Left ventricle myocardium inferior (tissue), 1 donor: ENCODE data around the gene FBLN2. TPM values are rescaled to one million over a fixed set of nuclear protein-coding genes. Genes with fewer than 3 reads are reported as not detected.

Experiments
- DNase-seq: peaks from one replicate; pipeline ENCODE4 v3.0.0-alpha.2; 2020
- H3K27ac ChIP-seq: fragments of 200-600 bp; replicated peaks from 2 replicates; pipeline ENCODE4 v1.8.0; 2021
- H3K27me3 ChIP-seq: fragments of 200-600 bp; 2 replicates; pipeline ENCODE4 v1.8.0; 2021; ENCODE audit warnings: low read depth
- H3K36me3 ChIP-seq: fragments of 200-600 bp; 2 replicates; pipeline ENCODE4 v1.8.0; 2021
- H3K4me1 ChIP-seq: fragments of 200-600 bp; 2 replicates; pipeline ENCODE4 v1.8.0; 2021
- H3K4me3 ChIP-seq: fragments of 200-600 bp; 2 replicates; pipeline ENCODE4 v1.8.0; 2021; ENCODE audit warnings: mild to moderate bottlenecking, moderate library complexity
- H3K9me3 ChIP-seq: fragments of 200-600 bp; replicated peaks from 2 replicates; pipeline ENCODE4 v1.8.0; 2021
- CTCF ChIP-seq: fragments of 200-600 bp; IDR thresholded peaks from 2 replicates; pipeline ENCODE4 v1.8.0; 2021; ENCODE audit warnings: antibody characterized with exemption, mild to moderate bottlenecking, borderline replicate concordance
- intact Hi-C: fragments of 100-400 bp; cut with micrococcal nuclease; formaldehyde crosslinking; loops from one replicate; pipeline ENCODE4 v1.11.0; 2022
- total RNA-seq: library from RNA; stranded (reverse); fragmentation: NEBNext Ultra II Directional; extraction: Animal tissue kit (Norgen Biotek cat#: 25700); gene quantifications from one replicate; pipeline ENCODE4 v1.2.1, GENCODE V29; 2021
- donor health status: DM: no; HTN: yes; CAD: no; lungs with severe emphysema.

Gene FBLN2
- total RNA-seq, 1 donor from 2014 or later, result 56.7 TPM

- DNase-seq, result no peak
- Histone ChIP-seq H3K36me3 (peaks cover 12% of the 10 kb centered on the region), H3K27me3 (no peaks in the 10 kb centered on the region), H3K27ac (no peak overlapping the region), H3K4me1 (no peaks in the 10 kb centered on the region), H3K9me3 (peaks cover 10% of the 10 kb centered on the region), H3K4me3 (no peak overlapping the region)
- intact Hi-C loops, result no loop called here
- no peak for TF ChIP-seq CTCF
Observed at GRCh38 chr3:13616359-13616758, 67.4 kb downstream of the FBLN2 start.

GRCh38 chr3:13617097-13617738 lies 68.3 kb downstream of the FBLN2 start:
- Histone ChIP-seq H3K9me3 (peaks cover 10% of the 10 kb centered on the region), H3K36me3 (peaks cover 12% of the 10 kb centered on the region), H3K4me1 (no peaks in the 10 kb centered on the region), H3K4me3 (no peak overlapping the region), H3K27me3 (no peaks in the 10 kb centered on the region), H3K27ac (no peak overlapping the region)
- no peak for DNase-seq
- intact Hi-C loops, result no loop called here
- TF ChIP-seq CTCF, result no peak

GRCh38 chr3:13617981-13618380 lies 69.1 kb downstream of the FBLN2 start:
- no peak overlapping the region for H3K4me3 ChIP-seq
- no peak overlapping the region for H3K27ac ChIP-seq
- peaks cover 5% of the 10 kb centered on the region for H3K9me3 ChIP-seq
- no peaks in the 10 kb centered on the region for H3K4me1 ChIP-seq
- intact Hi-C loops, result no loop called here
- peaks cover 12% of the 10 kb centered on the region for H3K36me3 ChIP-seq
- no peaks in the 10 kb centered on the region for H3K27me3 ChIP-seq
- no peak for DNase-seq
- no peak for TF ChIP-seq CTCF

GRCh38 chr3:13618836-13619235 lies 69.9 kb downstream of the FBLN2 start:
- no peaks in the 10 kb centered on the region for H3K9me3 ChIP-seq
- no peaks in the 10 kb centered on the region for H3K27me3 ChIP-seq
- no peak overlapping the region for H3K27ac ChIP-seq
- H3K36me3 ChIP-seq, result peaks cover 12% of the 10 kb centered on the region
- no peaks in the 10 kb centered on the region for H3K4me1 ChIP-seq
- TF ChIP-seq CTCF, result no peak
- intact Hi-C loops, result no loop called here
- no peak overlapping the region for H3K4me3 ChIP-seq
- DNase-seq, result no peak

- no peak overlapping the region for H3K4me3 ChIP-seq
- peaks cover 12% of the 10 kb centered on the region for H3K36me3 ChIP-seq
- no peak overlapping the region for H3K27ac ChIP-seq
- no peak for DNase-seq
- no peaks in the 10 kb centered on the region for H3K9me3 ChIP-seq
- TF ChIP-seq CTCF, result no peak
- no peaks in the 10 kb centered on the region for H3K27me3 ChIP-seq
- no peaks in the 10 kb centered on the region for H3K4me1 ChIP-seq
- intact Hi-C loops, result no loop called here
Observed at GRCh38 chr3:13619661-13620230, 70.8 kb downstream of the FBLN2 start.
